ENCODE measurements around the gene CWC25. TPM values are rescaled to one million over a fixed set of nuclear protein-coding genes. Genes with fewer than 3 reads are reported as not detected.

CWC25 gene
- total and polyA plus RNA-seq, 2 experiments from 2014 or later = 11.6 to 29.8 TPM

Small RNAs within 50 kb of the gene (microRNA-seq; reads per million reads assigned to microRNA genes)
- not detected for gene MIR4727

Small RNAs within 50 kb of the gene (small RNA-seq; reads per million reads assigned to genes)
- gene MIR4727 (ENCODE audit: low replicate concordance) = not detected
- gene RNU6-866P (ENCODE audit: low replicate concordance) = not detected
- gene SNORA21 (ENCODE audit: low replicate concordance) = not detected
- not detected for gene SNORA21B (ENCODE audit: low replicate concordance)

Other genes starting within 250 kb of the CWC25 start
- gene SRCIN1, start 219.4 kb downstream of the CWC25 start, total RNA-seq (2014; rRNA removed; shearing (Covaris generic)) = 1.3 and 2.2 TPM in 2 replicates
- gene SRCIN1, start 219.4 kb downstream of the CWC25 start, polyA plus RNA-seq (2016; fragmentation: Nextera tagmentation; extraction: Ambion mirVana) = 0.87 TPM in 2 replicates
- 1.7 and 2.4 TPM in 2 replicates for gene EPOP, start 150.4 kb downstream of the CWC25 start, total RNA-seq (2014; rRNA removed; shearing (Covaris generic))
- 0.42 and 0.82 TPM in 2 replicates for gene EPOP, start 150.4 kb downstream of the CWC25 start, polyA plus RNA-seq (2016; fragmentation: Nextera tagmentation; extraction: Ambion mirVana)
- 2.8 and 3.3 TPM in 2 replicates for gene MLLT6, start 120.0 kb downstream of the CWC25 start, total RNA-seq (2014; rRNA removed; shearing (Covaris generic))
- gene MLLT6, start 120.0 kb downstream of the CWC25 start, polyA plus RNA-seq (2016; fragmentation: Nextera tagmentation; extraction: Ambion mirVana) = 1.8 and 2.6 TPM in 2 replicates
- 0.94 and 3.4 TPM in 2 replicates for gene CISD3, start 95.0 kb downstream of the CWC25 start, total RNA-seq (2014; rRNA removed; shearing (Covaris generic))
- gene CISD3, start 95.0 kb downstream of the CWC25 start, polyA plus RNA-seq (2016; fragmentation: Nextera tagmentation; extraction: Ambion mirVana) = 8.9 and 9.9 TPM in 2 replicates
- 21.1 and 23.4 TPM in 2 replicates for gene PCGF2, start 77.0 kb downstream of the CWC25 start, total RNA-seq (2014; rRNA removed; shearing (Covaris generic))
- 51.9 and 60.9 TPM in 2 replicates for gene PCGF2, start 77.0 kb downstream of the CWC25 start, polyA plus RNA-seq (2016; fragmentation: Nextera tagmentation; extraction: Ambion mirVana)
- 250 and 270 TPM in 2 replicates for gene PSMB3, start 72.6 kb downstream of the CWC25 start, total RNA-seq (2014; rRNA removed; shearing (Covaris generic))
- 523 and 558 TPM in 2 replicates for gene PSMB3, start 72.6 kb downstream of the CWC25 start, polyA plus RNA-seq (2016; fragmentation: Nextera tagmentation; extraction: Ambion mirVana)
- gene PIP4K2B, start 25.8 kb downstream of the CWC25 start, total RNA-seq (2014; rRNA removed; shearing (Covaris generic)) = 36.0 and 43.4 TPM in 2 replicates
- 9.5 and 10.0 TPM in 2 replicates for gene PIP4K2B, start 25.8 kb downstream of the CWC25 start, polyA plus RNA-seq (2016; fragmentation: Nextera tagmentation; extraction: Ambion mirVana)
- gene RPL23, start 28.4 kb upstream of the CWC25 start, total RNA-seq (2014; rRNA removed; shearing (Covaris generic)) = 877 and 957 TPM in 2 replicates
- gene RPL23, start 28.4 kb upstream of the CWC25 start, polyA plus RNA-seq (2016; fragmentation: Nextera tagmentation; extraction: Ambion mirVana) = 4,267 and 4,484 TPM in 2 replicates
- gene LASP1, start 44.7 kb upstream of the CWC25 start, total RNA-seq (2014; rRNA removed; shearing (Covaris generic)) = 139 and 173 TPM in 2 replicates
- gene LASP1, start 44.7 kb upstream of the CWC25 start, polyA plus RNA-seq (2016; fragmentation: Nextera tagmentation; extraction: Ambion mirVana) = 48.5 and 48.7 TPM in 2 replicates
- gene FBXO47, start 142.1 kb upstream of the CWC25 start, total RNA-seq (2014; rRNA removed; shearing (Covaris generic)) = not detected in 2 replicates
- gene FBXO47, start 142.1 kb upstream of the CWC25 start, polyA plus RNA-seq (2016; fragmentation: Nextera tagmentation; extraction: Ambion mirVana) = not detected in 2 replicates

Data from GM23338 (cell line).